Activated T-cell treated with anti-CD3 and anti-CD28 coated beads, Interleukin-2, amount 50 U/mL, for 72 hours (primary cell): ENCODE measurements around the gene C9orf153. TPM values are rescaled to one million over a fixed set of nuclear protein-coding genes. Genes with fewer than 3 reads are reported as not detected.
"Not testable (repeated sequence)": the region's sequence is repeated elsewhere in the genome, so short reads cannot be mapped to it uniquely, and the experiment has no call there.

Experiments
- ATAC-seq, 2 donors: fragments of 150-1000 bp; cut with Tn5 transposase; replicated peaks in 1 of 2; 2 replicates each; pipeline ENCODE4 v1.10.0; 2021; ENCODE audit warnings: moderate library complexity in 2 of 2, mild to moderate bottlenecking in 1 of 2
- DNase-seq, 2 donors: peaks; one replicate each; pipeline ENCODE4 v3.0.0; 2021 to 2022; ENCODE audit warnings: mixed read lengths in 1 of 2
- H3K27ac Mint-ChIP-seq: one replicate; pipeline ENCODE4 v1.8.0; 2022; ENCODE audit warnings: mild to moderate bottlenecking, moderate library complexity, mixed read lengths
- H3K27me3 Mint-ChIP-seq: one replicate; pipeline ENCODE4 v1.8.0; 2022; ENCODE audit warnings: low read depth, mixed read lengths
- H3K36me3 Mint-ChIP-seq, 2 donors: one replicate each; pipeline ENCODE4 v1.8.0; 2022; ENCODE audit warnings: mixed read lengths in 2 of 2, mild to moderate bottlenecking in 1 of 2; ENCODE audit not compliant: insufficient read depth in 2 of 2
- H3K4me1 Mint-ChIP-seq: one replicate; pipeline ENCODE4 v1.8.0; 2022; ENCODE audit warnings: low read depth, mixed read lengths
- H3K4me3 Mint-ChIP-seq, 2 donors: one replicate each; pipeline ENCODE4 v1.8.0; 2022; ENCODE audit warnings: mild to moderate bottlenecking in 2 of 2, mixed read lengths in 2 of 2, moderate library complexity in 2 of 2
- H3K9me3 Mint-ChIP-seq, 2 donors: one replicate each; pipeline ENCODE4 v1.8.0; 2022; ENCODE audit warnings: mixed read lengths in 2 of 2
- total RNA-seq, 2 donors: library from RNA; stranded (reverse); gene quantifications; one replicate each; pipeline ENCODE4 v1.2.3, GENCODE V29; 2022

C9orf153 gene
- total RNA-seq, 2 donors from 2014 or later: 0.21 TPM; not detected in 1

- ATAC-seq (peak in 1 of 2 donors; percentile 11), DNase-seq (no peak)
- H3K9me3 Mint-ChIP-seq: no peaks in the 10 kb centered on the region
- no peak overlapping the region for H3K27ac Mint-ChIP-seq
- H3K27me3 Mint-ChIP-seq: no peaks in the 10 kb centered on the region
- no peak overlapping the region for H3K4me3 Mint-ChIP-seq
- H3K36me3 Mint-ChIP-seq: no peaks in the 10 kb centered on the region
- no peaks in the 10 kb centered on the region for H3K4me1 Mint-ChIP-seq
Observed at GRCh38 chr9:86201474-86202337, 57.8 kb downstream of the C9orf153 start.

DNA sequence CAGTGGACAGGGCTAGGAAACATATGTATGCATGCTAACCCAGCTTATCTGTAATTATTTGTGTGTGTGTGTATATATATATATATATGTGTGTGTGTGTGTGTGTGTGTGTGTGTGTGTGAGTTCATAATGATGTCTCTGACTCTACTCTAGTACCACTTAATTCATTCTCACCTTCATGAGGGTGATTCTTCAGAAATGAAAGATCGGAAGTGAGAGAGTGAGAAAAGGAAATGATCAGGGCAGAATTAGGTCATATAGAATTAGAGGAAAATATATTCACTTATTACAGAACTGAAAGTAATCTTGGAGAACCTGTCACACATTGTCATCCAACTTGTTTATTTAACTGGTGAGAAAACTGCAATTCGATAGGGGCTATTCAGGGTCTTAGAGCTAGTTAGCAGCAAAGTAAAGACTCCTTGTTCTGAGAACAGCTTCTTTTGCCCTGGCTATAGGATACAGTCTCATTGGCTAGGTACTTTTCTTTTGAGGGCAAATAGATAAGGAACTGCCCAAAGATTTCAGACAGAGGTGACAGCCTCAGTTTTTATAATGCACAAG is 58.8 kb downstream of the C9orf153 start:
- Mint-ChIP-seq H3K27me3 (no peaks in the 10 kb centered on the region), H3K4me3 (no peak overlapping the region), H3K9me3 (no peaks in the 10 kb centered on the region), H3K4me1 (no peaks in the 10 kb centered on the region), H3K27ac (no peak overlapping the region), H3K36me3 (no peaks in the 10 kb centered on the region)
- DNase-seq (no peak), ATAC-seq (no peak)

DNA sequence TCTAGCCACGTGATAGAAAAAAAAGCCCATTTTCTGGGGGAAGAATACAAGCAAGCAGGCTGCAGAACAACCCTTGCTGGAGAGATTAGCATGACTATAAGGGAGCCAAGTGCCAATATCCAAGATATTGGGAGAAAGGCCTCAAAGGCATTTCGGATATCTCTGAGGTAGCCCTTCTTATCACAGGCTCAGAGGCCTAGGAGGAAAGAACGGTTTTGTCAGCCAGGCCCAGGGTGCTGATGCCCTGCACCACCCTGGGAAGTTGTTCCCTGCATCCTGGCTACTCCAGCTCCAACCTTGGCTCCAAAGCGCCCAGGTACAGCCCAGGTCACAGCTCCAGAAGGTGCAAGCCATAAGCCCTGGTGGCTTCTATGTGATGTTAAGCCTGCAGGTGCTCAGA is 66.4 kb downstream of the C9orf153 start:
- ATAC-seq (no peak), DNase-seq (no peak)
- no peaks in the 10 kb centered on the region for H3K4me1 Mint-ChIP-seq
- peaks cover 9 to 14% of the 10 kb centered on the region in 2 donors for H3K9me3 Mint-ChIP-seq
- H3K4me3 Mint-ChIP-seq: no peak overlapping the region
- H3K27ac Mint-ChIP-seq: no peak overlapping the region
- peaks cover 12% of the 10 kb centered on the region for H3K27me3 Mint-ChIP-seq
- H3K36me3 Mint-ChIP-seq: peaks cover 8 to 9% of the 10 kb centered on the region in 2 donors

- H3K36me3 Mint-ChIP-seq: peaks cover 9 to 10% of the 10 kb centered on the region in 2 donors
- peaks cover 9 to 18% of the 10 kb centered on the region in 2 donors for H3K9me3 Mint-ChIP-seq
- not testable (repeated sequence) for DNase-seq, H3K27ac Mint-ChIP-seq, H3K4me3 Mint-ChIP-seq, ATAC-seq, H3K4me1 Mint-ChIP-seq
- peaks cover 18% of the 10 kb centered on the region for H3K27me3 Mint-ChIP-seq
Observed at GRCh38 chr9:86190700-86191099, 68.8 kb downstream of the C9orf153 start.

DNA sequence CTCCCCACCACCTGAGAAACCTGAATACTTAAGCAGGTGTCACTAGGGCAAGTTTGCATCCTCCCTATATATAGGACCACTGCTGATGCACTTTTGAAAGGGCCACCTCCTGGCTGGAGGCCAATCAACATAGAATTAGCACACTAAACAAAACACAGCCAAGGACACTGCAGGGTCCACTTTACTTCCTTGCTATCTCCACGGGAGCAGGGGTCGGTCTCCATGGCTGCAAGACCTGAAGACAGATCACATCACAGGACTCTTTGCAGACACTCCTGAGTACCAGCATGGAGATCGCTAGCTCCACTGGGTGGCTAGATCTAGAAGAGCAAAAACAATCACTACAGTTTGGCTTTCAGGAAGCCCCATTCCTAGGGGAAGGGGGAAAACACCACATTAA is 72.3 kb downstream of the C9orf153 start:
- ATAC-seq (no peak), DNase-seq (no peak)
- peaks cover 0 to 3% of the 10 kb centered on the region in 2 donors for H3K36me3 Mint-ChIP-seq
- peaks cover 18% of the 10 kb centered on the region for H3K27me3 Mint-ChIP-seq
- peaks cover 1 to 11% of the 10 kb centered on the region in 2 donors for H3K9me3 Mint-ChIP-seq
- no peak overlapping the region for H3K4me3 Mint-ChIP-seq
- H3K4me1 Mint-ChIP-seq: no peaks in the 10 kb centered on the region
- H3K27ac Mint-ChIP-seq: no peak overlapping the region

DNA sequence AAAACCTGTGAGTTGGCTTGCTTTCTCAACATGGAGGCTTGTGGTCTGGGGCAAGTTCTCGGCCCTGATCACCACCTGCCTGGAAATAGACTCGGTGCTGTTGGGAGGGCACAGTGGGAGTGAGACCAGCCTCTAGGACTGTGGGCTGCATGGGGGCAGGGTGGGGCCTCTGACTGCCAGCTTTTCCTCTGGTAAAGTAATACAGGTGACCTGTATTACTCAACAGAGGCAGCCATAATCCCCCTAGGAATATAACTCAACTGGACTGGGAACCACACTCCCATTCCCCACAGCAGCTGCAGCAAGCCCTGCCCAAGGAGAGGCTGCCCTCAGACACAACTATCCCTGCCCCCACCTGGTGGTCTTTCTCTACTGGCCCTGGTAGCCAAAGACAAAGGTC is 72.8 kb downstream of the C9orf153 start:
- H3K27ac Mint-ChIP-seq: no peak overlapping the region
- H3K9me3 Mint-ChIP-seq: peaks cover 1 to 11% of the 10 kb centered on the region in 2 donors
- H3K36me3 Mint-ChIP-seq: peaks cover 0 to 3% of the 10 kb centered on the region in 2 donors
- no peak for DNase-seq
- peaks cover 18% of the 10 kb centered on the region for H3K27me3 Mint-ChIP-seq
- no peaks in the 10 kb centered on the region for H3K4me1 Mint-ChIP-seq
- no peak overlapping the region for H3K4me3 Mint-ChIP-seq
- no peak for ATAC-seq

- peaks cover 17% of the 10 kb centered on the region for H3K27me3 Mint-ChIP-seq
- no peak for ATAC-seq
- H3K27ac Mint-ChIP-seq: no peak overlapping the region
- peaks cover 1 to 11% of the 10 kb centered on the region in 2 donors for H3K9me3 Mint-ChIP-seq
- no peak overlapping the region for H3K4me3 Mint-ChIP-seq
- H3K4me1 Mint-ChIP-seq: no peaks in the 10 kb centered on the region
- no peak for DNase-seq
- peaks cover 0 to 3% of the 10 kb centered on the region in 2 donors for H3K36me3 Mint-ChIP-seq
Observed at GRCh38 chr9:86185872-86186271, 73.6 kb downstream of the C9orf153 start.

- no peak for ATAC-seq
- no peak for DNase-seq
- H3K27ac Mint-ChIP-seq: no peak overlapping the region
Observed at GRCh38 chr9:86184138-86184524, 75.3 kb downstream of the C9orf153 start.

DNA sequence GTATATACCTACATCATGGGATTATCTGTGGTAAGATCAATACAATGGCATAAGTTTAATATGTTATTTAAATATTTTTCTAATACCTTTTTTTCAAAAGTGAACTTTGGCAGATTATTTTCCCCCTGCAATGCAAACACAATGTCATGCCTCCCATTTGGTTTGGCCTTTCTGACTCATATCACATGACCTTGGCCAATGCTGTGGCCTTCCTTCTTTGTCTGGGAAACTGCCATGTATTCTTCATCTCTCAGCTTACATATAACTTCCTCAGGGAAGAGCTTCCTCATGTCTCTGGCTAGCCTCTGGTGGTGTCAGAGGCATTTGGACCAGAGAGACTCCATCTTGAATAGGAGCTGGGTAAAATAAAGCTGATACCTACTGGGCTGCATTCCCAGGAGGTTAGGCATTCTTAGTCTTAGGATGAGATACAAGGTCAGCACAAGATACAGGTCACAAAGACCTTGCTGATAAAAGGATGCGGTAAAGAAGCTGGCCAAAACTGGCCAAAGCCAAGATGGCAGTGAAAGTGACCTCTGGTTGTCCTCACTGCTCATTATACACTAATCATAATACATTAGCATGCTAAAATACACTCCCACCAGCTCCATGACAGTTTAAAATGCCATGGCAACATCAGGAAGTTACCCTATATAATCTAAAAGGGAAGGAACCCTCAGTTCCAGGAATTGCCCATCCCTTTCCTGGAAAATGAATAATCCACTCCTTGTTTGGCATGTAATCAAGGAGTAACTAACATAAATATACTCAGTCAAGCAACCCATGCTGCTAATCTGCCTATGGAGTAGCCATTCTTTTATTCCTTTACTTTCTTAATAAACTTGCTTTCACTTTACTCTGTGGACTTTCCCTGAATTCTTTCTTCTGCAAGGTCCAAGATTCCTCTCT is 76.0 kb downstream of the C9orf153 start:
- DNase-seq (no peak), ATAC-seq (no peak)
- Mint-ChIP-seq H3K27ac (no peak overlapping the region), H3K9me3 (peaks cover 0 to 4% of the 10 kb centered on the region in 2 donors), H3K4me3 (no peak overlapping the region), H3K27me3 (peaks cover 6% of the 10 kb centered on the region), H3K36me3 (peaks cover 0 to 3% of the 10 kb centered on the region in 2 donors), H3K4me1 (no peaks in the 10 kb centered on the region)

More at GRCh38 chr9:86184138-86184524, 75.3 kb downstream of the C9orf153 start:
- Mint-ChIP-seq H3K9me3 (peaks cover 0 to 4% of the 10 kb centered on the region in 2 donors), H3K4me3 (no peak overlapping the region), H3K27me3 (peaks cover 6% of the 10 kb centered on the region), H3K36me3 (peaks cover 0 to 3% of the 10 kb centered on the region in 2 donors), H3K4me1 (no peaks in the 10 kb centered on the region)

DNA sequence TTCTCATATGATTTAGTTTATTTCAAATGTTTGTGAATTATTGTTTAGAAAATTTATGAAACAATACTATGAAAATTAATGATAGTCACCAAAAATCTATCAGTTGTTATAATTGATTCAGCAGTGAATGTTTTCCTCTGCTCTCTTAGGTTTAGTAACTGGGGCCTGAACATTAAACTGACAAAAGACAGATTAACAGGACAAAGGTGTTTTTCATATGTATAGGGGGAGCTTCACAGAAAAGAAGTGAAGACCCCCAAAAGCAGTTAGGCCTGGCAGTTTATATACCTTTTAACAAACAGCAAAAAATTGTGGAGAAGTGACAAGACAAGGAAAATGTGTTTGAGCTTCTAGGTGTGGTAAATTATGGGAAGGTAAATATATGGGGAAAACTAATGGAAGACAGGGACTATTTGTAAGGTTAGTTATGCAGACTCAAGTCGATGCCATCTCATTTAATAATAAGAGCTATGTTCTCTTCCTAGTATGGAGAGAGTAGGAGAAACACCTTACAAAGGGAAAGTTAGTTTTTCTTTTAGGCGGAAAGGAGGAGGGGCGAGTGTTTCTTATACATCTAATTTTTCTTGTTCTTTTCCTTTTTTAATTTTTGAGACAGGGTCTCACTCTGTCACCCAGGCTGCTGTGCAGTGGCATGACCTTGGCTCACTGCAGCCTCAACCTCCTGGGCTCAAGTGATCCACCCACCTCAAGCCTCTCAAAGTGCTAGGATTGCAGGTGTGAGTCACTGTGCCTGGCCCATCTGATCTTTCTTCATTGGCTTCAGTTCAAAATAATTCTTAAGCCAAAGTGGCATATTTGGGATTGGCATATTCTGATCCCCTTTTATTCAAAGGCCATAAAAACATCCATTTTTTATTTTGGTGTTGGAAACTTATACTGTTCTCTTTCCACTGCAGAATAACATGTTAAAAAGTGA is 77.8 kb downstream of the C9orf153 start:
- DNase-seq: no peak
- no peak overlapping the region for H3K4me3 Mint-ChIP-seq
- no peaks in the 10 kb centered on the region for H3K4me1 Mint-ChIP-seq
- peaks cover 0 to 4% of the 10 kb centered on the region in 2 donors for H3K9me3 Mint-ChIP-seq
- H3K36me3 Mint-ChIP-seq: peaks cover 0 to 3% of the 10 kb centered on the region in 2 donors
- H3K27ac Mint-ChIP-seq: no peak overlapping the region
- H3K27me3 Mint-ChIP-seq: peaks cover 6% of the 10 kb centered on the region
- ATAC-seq: no peak

- Mint-ChIP-seq H3K4me3 (no peak overlapping the region), H3K9me3 (no peaks in the 10 kb centered on the region), H3K27ac (no peak overlapping the region), H3K27me3 (no peaks in the 10 kb centered on the region), H3K36me3 (no peaks in the 10 kb centered on the region), H3K4me1 (no peaks in the 10 kb centered on the region)
- ATAC-seq (no peak), DNase-seq (no peak)
Observed at GRCh38 chr9:86178503-86178902, 81.0 kb downstream of the C9orf153 start.

DNA sequence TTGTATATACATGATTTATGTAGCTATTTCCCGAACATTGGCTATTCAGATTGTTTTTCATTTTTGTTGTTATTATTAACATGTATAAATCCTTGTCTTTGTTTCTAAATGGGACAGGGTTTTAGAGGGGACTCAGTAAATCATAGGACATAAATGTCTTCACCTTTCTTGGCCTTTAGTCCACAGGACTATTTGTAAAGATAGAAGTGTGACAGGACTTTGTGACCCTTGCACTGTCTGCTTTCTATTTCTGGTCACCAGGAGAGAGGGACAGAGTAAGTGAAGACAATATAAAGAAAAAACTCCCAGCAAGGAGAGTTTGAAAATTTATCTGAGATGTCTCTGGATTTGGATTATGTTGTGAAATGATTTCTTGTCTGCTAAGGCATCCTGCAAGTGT is 81.5 kb downstream of the C9orf153 start:
- no peaks in the 10 kb centered on the region for H3K9me3 Mint-ChIP-seq

More for the DNA sequence above, 81.5 kb downstream of the C9orf153 start:
- Mint-ChIP-seq H3K4me1 (no peaks in the 10 kb centered on the region), H3K27ac (no peak overlapping the region), H3K36me3 (no peaks in the 10 kb centered on the region), H3K27me3 (no peaks in the 10 kb centered on the region), H3K4me3 (no peak overlapping the region)
- ATAC-seq: no peak
- no peak for DNase-seq
